GM12878 (cell line): Measurements from ENCODE around the gene BICRAL.
"Not testable (repeated sequence)": the region's sequence is repeated elsewhere in the genome, so short reads cannot be mapped to it uniquely, and the experiment has no call there.

ENCODE experiments used
- EGR1 ChIP-seq, 2 experiments: IDR thresholded peaks; 1 replicate in 1 of 2; 2 replicates in 1 of 2; pipeline ENCODE4 v1.6.1; 2011 to 2012; ENCODE audit warnings: low read depth in 2 of 2, low read length in 2 of 2, borderline replicate concordance in 1 of 2, mild to moderate bottlenecking in 1 of 2, moderate library complexity in 1 of 2
- FOS ChIP-seq: IDR thresholded peaks from 3 replicates; pipeline ENCODE4 v1.6.1; 2011; ENCODE audit warnings: borderline replicate concordance; ENCODE audit not compliant: insufficient read length; ENCODE audit errors: extremely low read depth
- POLR2A ChIP-seq: IDR thresholded peaks from 2 replicates; pipeline ENCODE4 v1.6.1; 2011; ENCODE audit warnings: low read depth, mild to moderate bottlenecking, low read length
- POLR2AphosphoS5 ChIP-seq: IDR thresholded peaks from 2 replicates; pipeline ENCODE4 v1.6.1; 2011; ENCODE audit warnings: mild to moderate bottlenecking, low read length, inconsistent platforms
- RAD21 ChIP-seq: IDR thresholded peaks from 2 replicates; pipeline ENCODE4 v1.6.1; 2011; ENCODE audit warnings: mild to moderate bottlenecking, low read depth, low read length, moderate library complexity; ENCODE audit not compliant: insufficient read depth
- SIN3A ChIP-seq: IDR thresholded peaks from 2 replicates; pipeline ENCODE4 v1.6.1; 2012; ENCODE audit warnings: low read depth, low read length, improper control_type of control experiment
- TF ChIP-seq, protein P1 (sequence below), 3 experiments: IDR thresholded peaks in 2 of 3; conservative IDR thresholded peaks in 1 of 3; 2 replicates each; pipeline ENCODE4 v1.5.1; 2011; ENCODE audit warnings: low read depth in 3 of 3, low read length in 3 of 3, mild to moderate bottlenecking in 3 of 3, control low read depth in 2 of 3, moderate library complexity in 2 of 3, inconsistent platforms in 1 of 3, mixed read lengths in 1 of 3; ENCODE audit not compliant: control insufficient read depth in 2 of 3, insufficient read depth in 1 of 3; ENCODE audit errors: extremely low read depth in 1 of 3

DNA sequence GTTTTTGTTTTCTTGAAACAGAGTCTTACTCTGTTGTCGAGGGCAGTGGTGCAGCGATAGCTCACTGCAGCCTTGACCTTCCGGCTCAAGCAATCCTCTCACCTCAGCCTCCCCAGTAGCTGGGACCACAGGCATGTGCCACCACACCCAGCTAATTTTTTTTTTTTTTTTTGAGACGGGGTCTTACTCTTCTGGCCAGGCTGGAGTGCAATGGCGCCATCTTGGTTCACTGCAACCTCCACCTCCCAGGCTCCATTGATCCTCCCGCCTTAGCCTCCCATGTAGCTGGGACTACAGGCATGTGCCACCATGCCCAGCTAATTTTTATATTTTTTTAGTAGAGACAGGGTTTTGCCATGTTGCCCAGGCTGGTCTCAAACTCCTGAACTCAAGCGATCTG lies 24.5 kb downstream of the BICRAL start:
- TF ChIP-seq, protein P1, sequence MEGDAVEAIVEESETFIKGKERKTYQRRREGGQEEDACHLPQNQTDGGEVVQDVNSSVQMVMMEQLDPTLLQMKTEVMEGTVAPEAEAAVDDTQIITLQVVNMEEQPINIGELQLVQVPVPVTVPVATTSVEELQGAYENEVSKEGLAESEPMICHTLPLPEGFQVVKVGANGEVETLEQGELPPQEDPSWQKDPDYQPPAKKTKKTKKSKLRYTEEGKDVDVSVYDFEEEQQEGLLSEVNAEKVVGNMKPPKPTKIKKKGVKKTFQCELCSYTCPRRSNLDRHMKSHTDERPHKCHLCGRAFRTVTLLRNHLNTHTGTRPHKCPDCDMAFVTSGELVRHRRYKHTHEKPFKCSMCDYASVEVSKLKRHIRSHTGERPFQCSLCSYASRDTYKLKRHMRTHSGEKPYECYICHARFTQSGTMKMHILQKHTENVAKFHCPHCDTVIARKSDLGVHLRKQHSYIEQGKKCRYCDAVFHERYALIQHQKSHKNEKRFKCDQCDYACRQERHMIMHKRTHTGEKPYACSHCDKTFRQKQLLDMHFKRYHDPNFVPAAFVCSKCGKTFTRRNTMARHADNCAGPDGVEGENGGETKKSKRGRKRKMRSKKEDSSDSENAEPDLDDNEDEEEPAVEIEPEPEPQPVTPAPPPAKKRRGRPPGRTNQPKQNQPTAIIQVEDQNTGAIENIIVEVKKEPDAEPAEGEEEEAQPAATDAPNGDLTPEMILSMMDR (IDR thresholded peaks at IDR 0.05 in 2 of 3, conservative IDR thresholded peaks at IDR 0.05 in 1 of 3; ENCODE audit: control insufficient read depth in 2 of 3, extremely low read depth in 1 of 3, insufficient read depth in 1 of 3, low read depth in 3 of 3, low read length in 3 of 3): not testable (repeated sequence)
- not testable (repeated sequence) for TF ChIP-seq RAD21; POLR2A; EGR1 (IDR thresholded peaks at IDR 0.05; ENCODE audit: borderline replicate concordance in 1 of 2, low read depth in 2 of 2, low read length in 2 of 2); FOS; POLR2AphosphoS5; SIN3A
